Liver (tissue), 9 donors: ENCODE data around the gene FBXO8. TPM values are rescaled to one million over a fixed set of nuclear protein-coding genes. Genes with fewer than 3 reads are reported as not detected.

Source experiments
- DNase-seq: peaks from one replicate; pipeline ENCODE4 v3.0.0-alpha.2; 2017; ENCODE audit warnings: low spot score
- H3K27ac ChIP-seq, 2 donors: one replicate each; pipeline ENCODE4 v1.7.0; 2013; ENCODE audit warnings: inconsistent platforms in 2 of 2, low read length in 2 of 2, control low read depth in 1 of 2, low read depth in 1 of 2, mild to moderate bottlenecking in 1 of 2
- H3K27me3 ChIP-seq, 4 donors: one replicate each; pipeline versions ENCODE4 v1.6.1 to v1.7.0; 2013; ENCODE audit warnings: low read length in 3 of 4, inconsistent platforms in 1 of 4, mild to moderate bottlenecking in 1 of 4, moderate library complexity in 1 of 4; ENCODE audit not compliant: control insufficient read depth in 4 of 4, insufficient read depth in 4 of 4
- H3K36me3 ChIP-seq, 4 donors: one replicate each; pipeline versions ENCODE4 v1.6.1 to v1.7.0; 2013; ENCODE audit warnings: low read length in 3 of 4, mild to moderate bottlenecking in 3 of 4, low read depth in 1 of 4, moderate library complexity in 1 of 4; ENCODE audit not compliant: control insufficient read depth in 4 of 4, insufficient read depth in 3 of 4
- H3K4me1 ChIP-seq, 4 donors: one replicate each; pipeline versions ENCODE4 v1.6.1 to v1.7.0; 2013; ENCODE audit warnings: low read length in 3 of 4, mild to moderate bottlenecking in 3 of 4, moderate library complexity in 1 of 4; ENCODE audit not compliant: control insufficient read depth in 4 of 4, insufficient read depth in 4 of 4
- H3K4me3 ChIP-seq, 3 donors: one replicate each; pipeline versions ENCODE4 v1.6.1 to v1.7.0; 2013; ENCODE audit warnings: low read length in 3 of 3, control low read depth in 1 of 3, low read depth in 1 of 3, mild to moderate bottlenecking in 1 of 3
- H3K9ac ChIP-seq, 2 donors: one replicate each; pipeline ENCODE4 v1.7.0; 2013; ENCODE audit warnings: low read length in 2 of 2, mild to moderate bottlenecking in 2 of 2, moderate library complexity in 2 of 2, control low read depth in 1 of 2, low read depth in 1 of 2
- H3K9me3 ChIP-seq, 4 donors: one replicate each; pipeline versions ENCODE4 v1.6.1 to v1.7.0; 2013; ENCODE audit warnings: low read length in 3 of 4; ENCODE audit not compliant: control insufficient read depth in 4 of 4
- EGR1 ChIP-seq, 2 donors: IDR thresholded peaks; 2 replicates each; pipeline ENCODE4 v1.6.1; 2016 to 2018; ENCODE audit warnings: antibody characterized with exemption in 2 of 2, low read depth in 2 of 2
- FOXA1 ChIP-seq: IDR thresholded peaks from 2 replicates; pipeline ENCODE4 v1.6.1; 2016; ENCODE audit warnings: antibody characterized with exemption
- FOXA2 ChIP-seq: IDR thresholded peaks from 2 replicates; pipeline ENCODE4 v1.6.1; 2016; ENCODE audit warnings: antibody characterized with exemption
- GABPA ChIP-seq, 2 donors: IDR thresholded peaks in 1 of 2; conservative IDR thresholded peaks in 1 of 2; 2 replicates each; pipeline ENCODE4 v1.6.1; 2016; ENCODE audit warnings: antibody characterized with exemption in 2 of 2, mild to moderate bottlenecking in 1 of 2, moderate library complexity in 1 of 2
- HNF4A ChIP-seq, 2 donors: conservative IDR thresholded peaks; 2 replicates each; pipeline ENCODE4 v1.6.1; 2016; ENCODE audit warnings: antibody characterized with exemption in 2 of 2, mild to moderate bottlenecking in 2 of 2
- HNF4G ChIP-seq: IDR thresholded peaks from 2 replicates; pipeline ENCODE4 v1.6.1; 2016; ENCODE audit warnings: antibody characterized with exemption
- JUND ChIP-seq, 2 donors: IDR thresholded peaks; 2 replicates each; pipeline ENCODE4 v1.6.1; 2016; ENCODE audit warnings: antibody characterized with exemption in 2 of 2
- NR2F2 ChIP-seq: IDR thresholded peaks from 2 replicates; pipeline ENCODE4 v1.6.1; 2016; ENCODE audit warnings: antibody characterized with exemption
- RAD21 ChIP-seq, 2 donors: IDR thresholded peaks; 2 replicates each; pipeline ENCODE4 v1.6.1; 2016; ENCODE audit warnings: antibody characterized with exemption in 2 of 2, mild to moderate bottlenecking in 2 of 2
- REST ChIP-seq: IDR thresholded peaks from 2 replicates; pipeline ENCODE4 v1.6.1; 2016; ENCODE audit warnings: antibody characterized with exemption, mild to moderate bottlenecking
- RXRA ChIP-seq, 2 donors: IDR thresholded peaks; 2 replicates each; pipeline ENCODE4 v1.6.1; 2017 to 2018; ENCODE audit warnings: antibody characterized with exemption in 2 of 2, mild to moderate bottlenecking in 1 of 2
- SP1 ChIP-seq: IDR thresholded peaks from 2 replicates; pipeline ENCODE4 v1.6.1; 2018; ENCODE audit warnings: antibody characterized with exemption, mild to moderate bottlenecking
- TAF1 ChIP-seq: conservative IDR thresholded peaks from 2 replicates; pipeline ENCODE4 v1.6.1; 2016; ENCODE audit warnings: antibody characterized with exemption, mild to moderate bottlenecking
- YY1 ChIP-seq: IDR thresholded peaks from 2 replicates; pipeline ENCODE4 v1.6.1; 2016; ENCODE audit warnings: antibody characterized with exemption, mild to moderate bottlenecking
- ZBTB33 ChIP-seq: IDR thresholded peaks from 2 replicates; pipeline ENCODE4 v1.6.1; 2016; ENCODE audit warnings: antibody characterized with exemption
- WGBS: extraction: QIAGEN DNeasy Blood & Tissue Kit; methylation state at CpG from one replicate; pipeline ENCODE4 v1.1.7; 2013; 5-methylcytosine and 5-hydroxymethylcytosine counted together
- polyA plus RNA-seq, 2 donors: library from polyadenylated mRNA; stranded (reverse) in 1 of 2; unstranded in 1 of 2; fragments of 200-250 nt in 1 of 2; fragments of >200 nt in 1 of 2; fragmentation: Nextera tagmentation in 1 of 2; extraction: Ambion mirVana in 1 of 2; gene quantifications; one replicate each; pipeline versions ENCODE4 v1.2.1 to v1.2.3, GENCODE V29; 2013 to 2015
- total RNA-seq, 2 donors: library from RNA; depleted of rRNA; stranded (reverse); fragments of >200 nt; gene quantifications; one replicate each; pipeline ENCODE4 v1.2.3, GENCODE V29; 2014
- TF ChIP-seq, protein P1 (sequence below): IDR thresholded peaks from 2 replicates; pipeline ENCODE4 v1.6.1; 2016; ENCODE audit warnings: antibody characterized with exemption
- TF ChIP-seq, protein P2 (sequence below): fragments of 150-350 bp; IDR thresholded peaks from 2 replicates; pipeline ENCODE4 v1.5.1; 2017; ENCODE audit warnings: improper control_type of control experiment, low read depth, low read length; ENCODE audit not compliant: missing input control
- TF ChIP-seq, protein P3 (sequence below): IDR thresholded peaks from 2 replicates; pipeline ENCODE4 v1.6.1; 2016; ENCODE audit warnings: antibody characterized with exemption
- donor health status: healthy.
- donor health status: healthy.
- donor health status: healthy.
- donor health status: healthy.
- donor health status: healthy.

FBXO8 gene
- 10 to 100 TPM; 31.2 to 56.1 TPM for total RNA-seq
- polyA plus RNA-seq = 10 to 100 TPM; 15.0 to 38.9 TPM

GRCh38 chr4:174283507-174284471 lies at the start of gene FBXO8, which contains the start of gene CEP44:
Gene FBXO8 (minus strand): TSS chr4:174283667. CDS start chr4:174263092, 20,575 bp downstream.
Gene CEP44 (plus strand): TSS chr4:174283911. CDS start chr4:174299122, 15,211 bp downstream.
- H3K4me1 ChIP-seq = peaks cover 0 to 35% (median 27%) of the 10 kb centered on the region in 4 donors
- no peaks in the 10 kb centered on the region for H3K27me3 ChIP-seq
- DNase-seq = peak; percentile 80
- peak within 1 kb of the TSS; percentile 68 to 100 (median 75) for H3K4me3 ChIP-seq
- peaks cover 0 to 3% (median 0%) of the 10 kb centered on the region in 4 donors for H3K36me3 ChIP-seq
- peak; percentile 59 for TF ChIP-seq TAF1
- TF ChIP-seq EGR1 (IDR thresholded peaks at IDR 0.05; ENCODE audit: low read depth in 2 of 2) = no peak
- peak; percentile 63 for TF ChIP-seq YY1
- TF ChIP-seq HNF4G = no peak
- TF ChIP-seq, protein P1, sequence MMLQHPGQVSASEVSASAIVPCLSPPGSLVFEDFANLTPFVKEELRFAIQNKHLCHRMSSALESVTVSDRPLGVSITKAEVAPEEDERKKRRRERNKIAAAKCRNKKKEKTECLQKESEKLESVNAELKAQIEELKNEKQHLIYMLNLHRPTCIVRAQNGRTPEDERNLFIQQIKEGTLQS = no peak
- TF ChIP-seq RXRA (IDR thresholded peaks at IDR 0.05) = no peak
- peak in 1 of 2 donors; percentile 29 for TF ChIP-seq RAD21 (IDR thresholded peaks at IDR 0.05)
- TF ChIP-seq REST = no peak
- TF ChIP-seq FOXA1 = no peak
- TF ChIP-seq, protein P2, sequence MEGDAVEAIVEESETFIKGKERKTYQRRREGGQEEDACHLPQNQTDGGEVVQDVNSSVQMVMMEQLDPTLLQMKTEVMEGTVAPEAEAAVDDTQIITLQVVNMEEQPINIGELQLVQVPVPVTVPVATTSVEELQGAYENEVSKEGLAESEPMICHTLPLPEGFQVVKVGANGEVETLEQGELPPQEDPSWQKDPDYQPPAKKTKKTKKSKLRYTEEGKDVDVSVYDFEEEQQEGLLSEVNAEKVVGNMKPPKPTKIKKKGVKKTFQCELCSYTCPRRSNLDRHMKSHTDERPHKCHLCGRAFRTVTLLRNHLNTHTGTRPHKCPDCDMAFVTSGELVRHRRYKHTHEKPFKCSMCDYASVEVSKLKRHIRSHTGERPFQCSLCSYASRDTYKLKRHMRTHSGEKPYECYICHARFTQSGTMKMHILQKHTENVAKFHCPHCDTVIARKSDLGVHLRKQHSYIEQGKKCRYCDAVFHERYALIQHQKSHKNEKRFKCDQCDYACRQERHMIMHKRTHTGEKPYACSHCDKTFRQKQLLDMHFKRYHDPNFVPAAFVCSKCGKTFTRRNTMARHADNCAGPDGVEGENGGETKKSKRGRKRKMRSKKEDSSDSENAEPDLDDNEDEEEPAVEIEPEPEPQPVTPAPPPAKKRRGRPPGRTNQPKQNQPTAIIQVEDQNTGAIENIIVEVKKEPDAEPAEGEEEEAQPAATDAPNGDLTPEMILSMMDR = no peak
- no peak for TF ChIP-seq FOXA2
- TF ChIP-seq ZBTB33 = peak; percentile 65
- no peak for TF ChIP-seq HNF4A (conservative IDR thresholded peaks at IDR 0.05)
- TF ChIP-seq, protein P3, sequence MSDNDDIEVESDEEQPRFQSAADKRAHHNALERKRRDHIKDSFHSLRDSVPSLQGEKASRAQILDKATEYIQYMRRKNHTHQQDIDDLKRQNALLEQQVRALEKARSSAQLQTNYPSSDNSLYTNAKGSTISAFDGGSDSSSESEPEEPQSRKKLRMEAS = peak; percentile 68
- peak; percentile 82 to 95 for TF ChIP-seq GABPA (IDR thresholded peaks at IDR 0.05 in 1 of 2, conservative IDR thresholded peaks at IDR 0.05 in 1 of 2)
- no peak for TF ChIP-seq SP1
- no peak for TF ChIP-seq NR2F2
- TF ChIP-seq JUND (IDR thresholded peaks at IDR 0.05) = no peak
- peak within 1 kb of the TSS; percentile 99 for H3K27ac ChIP-seq
- WGBS = under 1% methylated on average over 52 of the region's 52 CpGs
- H3K9ac ChIP-seq = peak within 1 kb of the TSS; percentile 99 to 100
- no peaks in the 10 kb centered on the region for H3K9me3 ChIP-seq
